WTC11 (cell line): ENCODE data around the gene GNA14. TPM values are rescaled to one million over a fixed set of nuclear protein-coding genes. Genes with fewer than 3 reads are reported as not detected.

Experiments
- ATAC-seq: fragments of 200-7000 bp; cut with Tn5 transposase; 2 replicates; pipeline ENCODE4 v1.10.0; 2021; ENCODE audit warnings: mild to moderate bottlenecking, moderate library complexity
- CTCF ChIA-PET: fragments of 300-600 bp; sonication (Branson Sonifier 250); formaldehyde crosslinking; loops from one replicate; lab custom pipeline; 2021; ENCODE audit warnings: antibody characterized with exemption; lab: Charles Lee
- POLR2A ChIA-PET: fragments of 350-600 bp; sonication (Branson Sonifier 250); formaldehyde crosslinking; loops from one replicate; lab custom pipeline; 2021; ENCODE audit warnings: antibody characterized with exemption; lab: Charles Lee
- DNase-seq: peaks from one replicate; pipeline ENCODE4 v3.0.0; 2021; ENCODE audit warnings: low spot score
- H3K27ac Mint-ChIP-seq: 2 replicates; pipeline ENCODE4 v1.8.0; 2021; ENCODE audit warnings: mixed read lengths
- H3K27me3 Mint-ChIP-seq: 2 replicates; pipeline ENCODE4 v1.8.0; 2021; ENCODE audit warnings: low read depth, mild to moderate bottlenecking, moderate library complexity, mixed read lengths
- H3K36me3 Mint-ChIP-seq: 2 replicates; pipeline ENCODE4 v1.8.0; 2021; ENCODE audit warnings: mixed read lengths
- H3K4me1 Mint-ChIP-seq: 2 replicates; pipeline ENCODE4 v1.8.0; 2022; ENCODE audit warnings: mixed read lengths
- H3K4me3 Mint-ChIP-seq: 2 replicates; pipeline ENCODE4 v1.8.0; 2021; ENCODE audit warnings: mild to moderate bottlenecking, moderate library complexity, mixed read lengths
- H3K9me3 Mint-ChIP-seq: 2 replicates; pipeline ENCODE4 v1.8.0; 2021; ENCODE audit warnings: mixed read lengths
- ATF3 ChIP-seq: sonication (generic); formaldehyde crosslinking; conservative IDR thresholded peaks from 2 replicates; pipeline ENCODE4 v1.8.1; 2022; ENCODE audit warnings: mild to moderate bottlenecking, missing genetic modification reagents
- CBFB ChIP-seq: sonication (generic); formaldehyde crosslinking; IDR thresholded peaks from 2 replicates; pipeline ENCODE4 v1.8.1; 2022; ENCODE audit warnings: mild to moderate bottlenecking, low read depth, missing genetic modification reagents
- CTCF ChIP-seq: fragments of 200-600 bp; IDR thresholded peaks from 2 replicates; pipeline ENCODE4 v1.8.0; 2022; ENCODE audit warnings: antibody characterized with exemption
- E2F1 ChIP-seq: sonication (generic); formaldehyde crosslinking; IDR thresholded peaks from 2 replicates; pipeline ENCODE4 v1.8.0; 2022; ENCODE audit warnings: mild to moderate bottlenecking, missing genetic modification reagents
- E2F4 ChIP-seq: sonication (generic); formaldehyde crosslinking; IDR thresholded peaks from 2 replicates; pipeline ENCODE4 v1.8.1; 2022; ENCODE audit warnings: low read depth, mild to moderate bottlenecking, moderate library complexity, missing genetic modification reagents, borderline replicate concordance
- ERG ChIP-seq: fragments of 250-450 bp; sonication (Bioruptor Pico); IDR thresholded peaks from 2 replicates; pipeline ENCODE4 v1.8.0; 2021; ENCODE audit warnings: mild to moderate bottlenecking
- HMGA2 ChIP-seq: fragments of 250-450 bp; sonication (Bioruptor Pico); IDR thresholded peaks from 2 replicates; pipeline ENCODE4 v1.4.0; 2021; ENCODE audit warnings: mild to moderate bottlenecking, moderate library complexity
- JAZF1 ChIP-seq: fragments of 250-450 bp; sonication (Bioruptor Pico); IDR thresholded peaks from 2 replicates; pipeline ENCODE4 v1.9.0; 2021; ENCODE audit warnings: moderate library complexity, mild to moderate bottlenecking, inconsistent platforms
- MLX ChIP-seq: sonication (generic); formaldehyde crosslinking; IDR thresholded peaks from 2 replicates; pipeline ENCODE4 v1.8.1; 2023; ENCODE audit warnings: mild to moderate bottlenecking, missing genetic modification reagents, moderate library complexity
- MXD4 ChIP-seq: fragments of 250-450 bp; sonication (Bioruptor Pico); IDR thresholded peaks from 2 replicates; pipeline ENCODE4 v1.8.0; 2021; ENCODE audit warnings: mild to moderate bottlenecking, moderate library complexity, borderline replicate concordance
- NR1H2 ChIP-seq: sonication (generic); formaldehyde crosslinking; IDR thresholded peaks from 2 replicates; pipeline ENCODE4 v1.9.0; 2021; ENCODE audit warnings: mild to moderate bottlenecking, moderate library complexity, missing genetic modification reagents
- SMAD3 ChIP-seq: sonication (generic); formaldehyde crosslinking; IDR thresholded peaks from 2 replicates; pipeline ENCODE4 v1.8.0; 2022; ENCODE audit warnings: missing genetic modification reagents, mild to moderate bottlenecking, borderline replicate concordance
- TCF7 ChIP-seq: sonication (generic); formaldehyde crosslinking; IDR thresholded peaks from 2 replicates; pipeline ENCODE4 v1.8.0; 2022; ENCODE audit warnings: mild to moderate bottlenecking, low read depth, missing genetic modification reagents, moderate library complexity
- ZBTB43 ChIP-seq: sonication (generic); formaldehyde crosslinking; IDR thresholded peaks from 2 replicates; pipeline ENCODE4 v1.8.1; 2023; ENCODE audit warnings: mild to moderate bottlenecking, missing genetic modification reagents
- ZNF219 ChIP-seq: sonication (generic); formaldehyde crosslinking; IDR thresholded peaks from 2 replicates; pipeline ENCODE4 v1.8.0; 2023; ENCODE audit warnings: missing genetic modification reagents, mild to moderate bottlenecking, borderline replicate concordance
- ZNF263 ChIP-seq: sonication (generic); formaldehyde crosslinking; IDR thresholded peaks from 2 replicates; pipeline ENCODE4 v1.8.1; 2022; ENCODE audit warnings: low read depth, mild to moderate bottlenecking, moderate library complexity, missing genetic modification reagents
- ZNF396 ChIP-seq: fragments of 250-450 bp; sonication (Bioruptor Pico); IDR thresholded peaks from 2 replicates; pipeline ENCODE4 v1.8.0; 2021; ENCODE audit warnings: mild to moderate bottlenecking, moderate library complexity, borderline replicate concordance
- ZNF425 ChIP-seq: fragments of 250-450 bp; sonication (Bioruptor Pico); conservative IDR thresholded peaks from 2 replicates; pipeline ENCODE4 v1.9.0; 2021; ENCODE audit warnings: mild to moderate bottlenecking
- ZNF671 ChIP-seq: fragments of 250-450 bp; sonication (Bioruptor Pico); IDR thresholded peaks from 2 replicates; pipeline ENCODE4 v1.8.0; 2021; ENCODE audit warnings: mild to moderate bottlenecking
- total RNA-seq: library from RNA; stranded (reverse); gene quantifications from 3 replicates; pipeline ENCODE4 v1.2.3, GENCODE V29; 2021

The GNA14 gene
- total RNA-seq, 1 experiment from 2014 or later: 26.7 TPM

- TF ChIP-seq E2F4 (CRISPR knock-in tag) (no peak), ERG (CRISPR knock-in tag) (no peak), CBFB (CRISPR knock-in tag) (no peak)
These were observed 214.3 kb downstream of the GNA14 start (continued) for GRCh38 chr9:77433675-77434445.

GRCh38 chr9:77432053-77432452 lies 216.1 kb downstream of the GNA14 start:
- H3K36me3 Mint-ChIP-seq: peaks cover 18% of the 10 kb centered on the region
- no peak overlapping the region for H3K4me3 Mint-ChIP-seq

More at GRCh38 chr9:77432053-77432452, 216.1 kb downstream of the GNA14 start:
- Mint-ChIP-seq H3K4me1 (peaks cover 12% of the 10 kb centered on the region), H3K27ac (no peak overlapping the region), H3K27me3 (no peaks in the 10 kb centered on the region), H3K9me3 (no peaks in the 10 kb centered on the region)
- ChIA-PET POLR2A (interaction anchor here (0.7 kb wide), 1 partner anchor 416 kb away, joined by 4 read pairs; no protein-coding TSS in a partner anchor), CTCF (interaction anchor here (0.6 kb wide), 2 partner anchors 219 to 287 kb away, joined by 3 read pairs; no protein-coding TSS in a partner anchor)
- TF ChIP-seq E2F1 (CRISPR knock-in tag): no peak
- TF ChIP-seq ZNF671 (CRISPR knock-in tag): no peak
- no peak for TF ChIP-seq NR1H2 (CRISPR knock-in tag)
- TF ChIP-seq MLX (CRISPR knock-in tag): no peak
- no peak for TF ChIP-seq HMGA2 (CRISPR knock-in tag)
- no peak for TF ChIP-seq ZNF396 (CRISPR knock-in tag)
- no peak for TF ChIP-seq SMAD3 (CRISPR knock-in tag)
- TF ChIP-seq MXD4 (CRISPR knock-in tag): no peak
- TF ChIP-seq ZNF425: no peak
- TF ChIP-seq TCF7 (CRISPR knock-in tag): no peak
- TF ChIP-seq JAZF1 (CRISPR knock-in tag): no peak
- no peak for TF ChIP-seq CTCF
- no peak for TF ChIP-seq ATF3 (CRISPR knock-in tag)
- TF ChIP-seq ZNF219 (CRISPR knock-in tag): no peak
- TF ChIP-seq ZNF263: no peak
- TF ChIP-seq ZBTB43 (CRISPR knock-in tag): no peak
- DNase-seq (no peak), ATAC-seq (no peak)
